Stimulated activated CD8-positive, alpha-beta memory T cell treated with anti-CD3 and anti-CD28 coated beads, Interleukin-12 subunit alpha, Interleukin-12 subunit beta, amount 100 ng/mL, for 4 hours (primary cell): ENCODE results near the gene WDR41.
"Not testable (repeated sequence)": the region's sequence is repeated elsewhere in the genome, so short reads cannot be mapped to it uniquely, and the experiment has no call there.

Experiments used
- DNase-seq: peaks from one replicate; pipeline ENCODE4 v3.0.0-alpha.2; 2020; ENCODE audit warnings: low read depth

Gene WDR41, protein sequence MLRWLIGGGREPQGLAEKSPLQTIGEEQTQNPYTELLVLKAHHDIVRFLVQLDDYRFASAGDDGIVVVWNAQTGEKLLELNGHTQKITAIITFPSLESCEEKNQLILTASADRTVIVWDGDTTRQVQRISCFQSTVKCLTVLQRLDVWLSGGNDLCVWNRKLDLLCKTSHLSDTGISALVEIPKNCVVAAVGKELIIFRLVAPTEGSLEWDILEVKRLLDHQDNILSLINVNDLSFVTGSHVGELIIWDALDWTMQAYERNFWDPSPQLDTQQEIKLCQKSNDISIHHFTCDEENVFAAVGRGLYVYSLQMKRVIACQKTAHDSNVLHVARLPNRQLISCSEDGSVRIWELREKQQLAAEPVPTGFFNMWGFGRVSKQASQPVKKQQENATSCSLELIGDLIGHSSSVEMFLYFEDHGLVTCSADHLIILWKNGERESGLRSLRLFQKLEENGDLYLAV

DNA sequence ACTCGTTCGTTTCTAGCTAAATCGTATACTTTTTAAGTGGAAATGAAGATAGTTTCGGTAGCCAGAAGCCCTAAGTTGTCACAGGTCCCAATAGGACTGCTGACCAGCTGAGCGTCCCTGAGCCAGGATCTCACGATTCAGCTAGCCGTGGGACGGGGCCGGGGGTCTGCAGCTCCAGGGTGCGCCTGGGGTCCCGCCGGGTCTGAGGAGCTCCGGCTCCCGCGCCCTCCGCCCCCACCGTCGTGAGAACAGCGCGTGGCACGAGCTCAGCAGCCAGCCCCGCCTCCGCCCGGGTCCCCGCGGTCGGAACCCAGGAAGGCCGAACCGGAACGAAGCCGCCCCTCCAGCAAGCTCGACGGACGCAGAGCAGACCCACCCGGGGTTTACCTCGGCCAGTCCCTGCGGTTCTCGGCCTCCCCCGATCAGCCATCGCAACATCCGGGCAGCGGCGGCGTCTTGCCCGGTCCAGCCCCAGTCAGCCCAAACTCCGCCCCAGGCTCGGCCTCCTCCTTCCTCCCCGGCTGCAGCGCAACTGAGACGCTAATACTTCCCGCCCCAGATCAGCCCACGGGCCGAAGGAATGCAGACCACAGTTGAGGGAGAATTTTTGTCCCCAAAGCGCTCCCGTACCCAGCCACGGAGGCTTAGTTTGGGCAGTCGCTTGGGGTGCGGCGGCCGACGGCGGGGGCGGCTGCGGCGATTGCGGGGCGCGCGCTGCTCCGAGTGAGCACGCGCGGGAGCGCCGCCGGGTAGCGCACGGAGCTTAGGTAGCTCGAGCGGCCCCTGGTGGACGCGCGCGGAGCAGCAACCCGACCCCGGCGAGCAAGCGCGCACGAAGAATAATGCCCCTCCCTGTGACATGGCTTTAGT is at the start of gene WDR41:
Gene WDR41 (minus strand): TSS at position 534 of the 870 bp plus-strand sequence. CDS start 96 bp downstream, at position 438.
- DNase-seq: peak; percentile 75

DNA sequence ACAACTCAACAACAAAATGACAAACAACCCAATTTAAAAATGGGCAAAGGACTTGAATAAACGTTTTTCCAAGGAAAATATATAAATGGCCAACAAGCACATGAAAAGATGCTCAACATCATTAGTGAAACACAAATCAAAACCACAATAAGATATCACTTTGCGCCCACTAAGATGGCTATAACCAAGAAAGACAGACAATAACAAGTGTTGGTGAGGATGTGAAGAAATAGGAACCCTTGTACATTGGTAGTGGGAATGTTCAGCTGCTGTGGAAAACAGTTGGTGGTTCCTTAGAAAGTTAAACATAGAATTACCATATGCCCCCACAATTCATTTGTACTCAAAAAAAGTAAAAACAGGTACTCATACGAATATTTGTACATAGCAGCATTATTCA is 39.2 kb upstream of the WDR41 start:
- no peak for DNase-seq

DNA sequence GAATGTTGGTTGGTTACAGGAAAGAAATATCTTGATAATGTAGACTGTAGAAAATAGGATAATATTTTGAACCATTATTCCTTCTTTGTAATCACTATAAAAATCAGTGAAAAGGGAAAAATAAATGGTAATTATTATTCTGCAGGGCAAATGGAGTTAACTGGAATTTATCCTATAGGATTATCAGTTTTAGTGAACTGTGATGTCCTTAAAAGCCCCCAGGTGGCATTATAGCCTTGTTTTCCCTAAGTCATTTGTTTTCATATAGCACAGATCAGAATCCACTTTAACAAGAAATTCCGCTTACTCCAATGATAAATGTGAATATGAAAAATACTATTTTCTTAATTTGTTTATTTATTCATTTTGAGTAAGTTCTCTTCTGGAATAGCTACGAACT is 26.2 kb upstream of the WDR41 start:
- no peak for DNase-seq

DNA sequence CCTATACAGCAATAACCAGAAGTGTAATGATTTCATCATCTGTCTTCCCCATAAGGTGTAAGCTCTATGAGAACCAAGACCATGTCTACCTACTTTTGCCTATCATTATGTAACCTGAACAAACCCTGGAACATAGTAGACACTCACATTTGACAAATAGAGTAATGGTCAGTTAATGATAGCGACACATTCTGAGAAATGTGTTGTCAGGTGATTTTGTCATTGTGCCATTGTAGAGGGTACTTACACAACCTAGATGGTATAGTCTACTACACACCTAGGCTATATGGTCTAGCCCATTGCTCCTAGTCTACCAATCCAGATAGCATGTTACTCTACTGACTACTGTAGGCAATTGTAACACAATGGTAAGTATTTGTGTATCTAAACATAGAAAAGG is 22.3 kb upstream of the WDR41 start:
- no peak for DNase-seq

DNA sequence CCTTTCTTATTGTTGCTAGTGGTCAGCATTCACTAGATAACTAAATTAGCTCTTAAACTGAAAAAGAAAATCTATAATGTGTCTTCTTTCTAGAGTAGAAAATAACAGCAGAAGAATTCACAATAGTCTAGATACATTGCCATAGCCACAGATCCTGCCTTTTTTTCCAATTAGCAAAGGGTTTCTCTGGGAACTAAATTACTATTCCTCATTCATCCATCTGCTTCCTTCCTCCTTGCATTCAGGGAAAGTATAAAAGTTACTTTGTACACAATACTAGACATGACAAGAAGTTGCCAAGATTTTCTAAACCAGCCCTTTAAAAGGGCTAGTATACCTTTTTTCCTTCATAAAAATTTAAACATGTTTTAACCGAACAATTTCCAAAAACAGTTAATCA is 21.2 kb upstream of the WDR41 start:
- DNase-seq: no peak

DNA sequence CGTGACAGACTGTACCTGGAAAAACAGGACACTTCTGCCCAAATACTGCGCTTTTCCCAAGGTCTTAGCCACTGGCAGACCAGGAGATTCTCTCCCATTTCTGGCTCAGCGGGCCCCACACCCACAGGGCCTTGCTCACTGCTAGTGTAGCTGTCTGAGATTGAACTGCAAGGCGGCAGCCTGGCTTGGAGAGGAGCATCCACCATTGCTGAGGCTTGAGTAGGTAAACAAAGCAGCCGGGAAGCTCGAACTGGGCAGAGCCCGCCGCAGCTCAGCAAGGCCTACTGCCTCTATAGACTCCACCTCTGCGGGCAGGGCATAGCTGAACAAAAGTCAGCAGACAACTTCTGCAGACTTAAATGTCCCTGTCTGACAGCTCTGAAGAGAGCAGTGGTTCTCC is 9.0 kb upstream of the WDR41 start:
- DNase-seq: not testable (repeated sequence)

DNA sequence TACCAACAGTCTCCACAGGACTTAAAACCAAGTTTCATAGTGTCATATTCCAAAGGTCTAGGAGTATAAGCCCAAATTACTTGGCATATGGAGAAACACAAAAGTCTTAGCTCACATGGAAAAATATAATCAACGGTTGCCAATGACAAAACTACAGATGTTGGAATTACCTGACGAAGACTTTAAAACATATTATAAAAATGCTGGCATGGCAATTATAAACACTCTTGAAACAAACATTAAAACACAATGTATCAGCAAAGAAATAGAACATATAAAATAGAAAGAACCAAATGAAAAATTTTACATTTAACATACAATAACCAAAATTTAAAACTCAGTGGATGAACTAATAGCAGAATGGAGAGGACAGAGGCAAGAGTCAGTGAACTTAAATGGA is 7.9 kb upstream of the WDR41 start:
- no peak for DNase-seq

DNA sequence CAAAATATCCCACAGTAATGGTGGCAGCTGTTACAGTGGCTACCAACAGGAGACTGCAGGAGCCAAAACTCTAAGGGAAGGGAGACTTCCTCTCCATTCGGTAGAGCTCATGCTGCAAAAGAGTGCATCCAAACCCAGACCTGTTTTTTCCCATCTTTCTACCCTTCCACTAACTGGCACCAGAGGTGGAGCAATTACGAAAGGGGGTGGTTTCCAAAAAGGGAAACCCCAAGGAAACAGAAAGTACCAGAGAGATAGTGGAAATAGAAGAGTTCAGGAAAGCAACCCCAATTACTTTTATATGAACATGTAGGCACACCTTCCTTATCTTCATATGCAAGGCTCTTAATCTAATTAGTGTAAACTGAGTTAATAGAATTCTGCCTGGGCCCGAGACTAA is 7.3 kb upstream of the WDR41 start:
- no peak for DNase-seq

DNA sequence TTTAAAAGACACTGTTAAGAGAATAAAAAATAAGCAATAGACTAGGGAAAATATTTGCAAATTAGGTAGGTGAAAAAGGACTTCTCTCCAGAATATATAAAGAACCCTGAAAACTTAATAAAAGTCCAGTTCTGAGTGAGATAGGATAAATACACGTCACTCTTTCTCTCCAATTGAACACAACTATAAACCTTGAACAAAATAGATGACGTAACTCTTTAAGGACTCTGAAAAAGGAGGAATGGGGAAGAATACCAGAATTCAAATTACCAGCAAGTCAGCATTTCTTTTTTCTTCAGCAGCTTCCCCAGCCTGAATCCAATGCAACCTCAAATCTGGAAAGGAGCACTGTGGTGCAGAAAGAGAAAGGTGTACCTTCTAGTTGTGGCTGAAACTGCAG is 6.8 kb upstream of the WDR41 start:
- DNase-seq: no peak

DNA sequence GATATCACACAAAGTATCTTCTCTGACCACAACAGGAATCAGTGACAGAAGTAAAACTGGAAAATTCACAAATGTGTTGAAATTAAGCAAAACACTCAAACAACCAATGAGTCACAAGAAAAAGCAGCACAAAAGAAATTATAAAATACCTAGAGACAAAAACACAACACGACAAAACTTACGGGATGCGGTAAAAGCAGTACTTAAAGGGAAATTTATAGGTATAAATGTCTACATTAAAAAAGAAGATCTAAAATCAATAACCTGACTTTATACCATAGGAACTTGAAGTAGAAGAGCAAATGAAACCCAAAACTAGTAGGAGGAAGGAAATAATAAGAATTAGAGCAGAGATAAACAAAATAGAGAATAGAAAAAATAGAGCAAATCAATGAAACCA is 2.8 kb upstream of the WDR41 start:
- no peak for DNase-seq

DNA sequence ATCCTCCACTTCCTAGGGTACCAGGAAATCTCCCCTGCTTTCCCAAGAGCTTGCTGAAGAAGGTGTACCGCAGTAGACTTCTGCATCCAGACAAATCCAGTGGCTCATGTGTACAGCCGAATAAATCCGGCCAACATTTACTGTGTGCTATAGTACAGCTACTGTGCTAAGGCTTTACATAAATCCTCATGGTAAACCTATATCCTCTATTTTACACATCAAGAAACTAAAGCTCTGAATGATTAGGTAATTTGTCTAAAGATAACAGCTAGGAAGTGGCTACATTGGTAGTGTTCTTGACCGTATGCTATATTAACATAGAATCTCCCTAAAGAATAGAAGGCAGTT is 511 bp upstream of the WDR41 start:
- no peak for DNase-seq

DNA sequence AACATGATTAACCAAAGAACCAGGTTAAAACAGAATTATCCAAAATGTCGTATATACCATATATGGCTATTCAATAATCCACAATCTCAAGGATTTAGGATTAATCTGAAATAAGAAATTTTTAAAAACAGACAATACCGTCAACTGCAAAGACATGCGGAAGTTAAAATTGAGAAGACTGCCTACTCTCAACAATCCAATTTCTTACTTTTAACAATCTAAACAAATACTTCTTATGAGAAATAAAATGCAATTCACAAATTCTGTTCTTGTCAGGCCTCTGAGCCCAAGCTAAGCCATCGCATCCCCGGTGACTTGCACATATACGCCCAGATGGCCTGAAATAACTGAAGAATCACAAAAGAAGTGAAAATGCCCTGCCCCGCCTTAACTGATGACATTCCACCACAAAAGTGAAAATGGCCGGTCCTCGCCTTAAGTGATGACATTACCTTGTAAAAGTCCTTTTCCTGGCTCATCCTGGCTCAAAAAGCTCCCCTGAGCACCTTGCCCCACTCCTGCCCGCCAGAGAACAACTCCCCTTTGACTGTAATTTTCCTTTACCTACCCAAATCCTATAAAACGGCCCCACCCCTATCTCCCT is 1.3 kb downstream of the WDR41 start:
- DNase-seq: not testable (repeated sequence)

DNA sequence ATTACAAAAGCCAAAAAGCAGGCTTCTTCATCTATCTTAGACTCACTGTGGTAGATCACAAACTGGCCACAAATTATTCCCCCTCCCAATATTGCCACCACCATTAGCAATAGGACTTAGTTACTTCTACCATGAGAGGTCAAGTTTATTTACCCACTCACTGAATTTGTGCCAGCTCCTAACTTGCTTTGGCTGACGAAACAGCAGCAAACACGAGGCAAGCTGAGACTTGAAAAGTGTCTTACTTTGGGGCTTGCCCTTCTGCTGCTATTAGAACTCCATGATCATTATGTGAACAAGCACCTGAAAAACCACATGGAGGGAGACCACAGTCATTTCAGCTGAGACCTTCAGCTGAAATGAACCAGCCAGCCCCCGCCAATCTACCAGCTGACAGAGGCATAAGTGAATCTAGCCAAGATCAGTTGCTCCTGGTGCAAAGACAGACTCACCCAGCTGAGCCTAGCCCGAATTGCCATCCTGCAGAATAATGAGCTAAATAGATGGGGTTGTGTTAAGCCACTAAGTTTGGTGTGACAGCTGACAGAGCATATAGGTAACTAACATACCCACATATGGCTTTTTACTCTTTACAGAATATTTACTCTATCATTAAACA is 5.7 kb downstream of the WDR41 start:
- DNase-seq: no peak

DNA sequence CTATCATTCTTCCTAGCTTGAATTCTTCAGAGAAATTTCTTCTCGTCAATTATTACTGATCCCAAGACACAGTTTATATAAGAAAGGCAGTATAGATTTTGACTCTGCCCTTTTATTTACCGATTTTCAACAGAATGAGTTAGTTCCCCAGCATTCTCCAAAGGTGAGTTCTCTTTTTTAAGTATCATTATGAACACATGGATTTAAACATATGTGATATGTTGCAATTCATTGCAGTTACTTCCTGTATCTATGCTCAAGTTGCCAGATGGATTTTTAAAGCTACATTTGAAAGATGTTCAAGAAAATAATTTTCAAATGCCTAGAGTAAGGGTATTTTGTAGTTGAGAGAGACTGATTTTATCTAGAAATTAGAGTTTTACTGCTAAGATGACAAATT is 8.4 kb downstream of the WDR41 start:
- DNase-seq: no peak

DNA sequence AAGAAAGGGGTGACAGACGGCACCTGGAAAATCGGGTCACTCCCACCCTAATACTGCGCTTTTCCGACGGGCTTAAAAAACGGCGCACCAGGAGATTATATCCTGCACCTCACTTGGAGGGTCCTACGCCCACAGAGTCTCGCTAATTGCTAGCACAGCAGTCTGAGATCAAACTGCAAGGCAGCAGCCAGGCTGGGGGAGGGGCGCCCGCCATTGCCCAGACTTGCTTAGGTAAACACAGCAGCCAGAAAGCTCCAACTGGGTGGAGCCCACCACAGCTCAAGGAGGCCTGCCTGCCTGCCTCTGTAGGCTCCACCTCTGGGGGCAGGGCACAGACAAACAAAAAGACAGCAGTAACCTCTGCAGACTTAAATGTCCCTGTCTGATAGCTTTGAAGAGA is 17.1 kb downstream of the WDR41 start:
- not testable (repeated sequence) for DNase-seq

DNA sequence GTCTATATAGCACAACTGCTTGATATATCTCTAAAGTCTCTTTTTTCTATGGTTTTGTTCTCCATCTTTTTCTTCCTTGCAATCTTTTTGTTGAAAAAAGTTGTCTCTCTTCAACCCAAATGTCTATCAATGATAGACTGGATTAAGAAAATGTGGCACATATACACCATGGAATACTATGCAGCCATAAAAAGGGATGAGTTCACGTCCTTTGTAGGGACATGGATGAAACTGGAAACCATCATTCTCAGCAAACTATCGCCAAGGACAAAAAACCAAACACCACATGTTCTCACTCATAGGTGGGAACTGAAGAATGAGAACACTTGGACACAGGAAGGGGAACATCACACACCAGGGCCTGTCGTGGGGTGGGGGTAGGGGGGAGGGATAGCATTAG is 23.2 kb downstream of the WDR41 start:
- not testable (repeated sequence) for DNase-seq

DNA sequence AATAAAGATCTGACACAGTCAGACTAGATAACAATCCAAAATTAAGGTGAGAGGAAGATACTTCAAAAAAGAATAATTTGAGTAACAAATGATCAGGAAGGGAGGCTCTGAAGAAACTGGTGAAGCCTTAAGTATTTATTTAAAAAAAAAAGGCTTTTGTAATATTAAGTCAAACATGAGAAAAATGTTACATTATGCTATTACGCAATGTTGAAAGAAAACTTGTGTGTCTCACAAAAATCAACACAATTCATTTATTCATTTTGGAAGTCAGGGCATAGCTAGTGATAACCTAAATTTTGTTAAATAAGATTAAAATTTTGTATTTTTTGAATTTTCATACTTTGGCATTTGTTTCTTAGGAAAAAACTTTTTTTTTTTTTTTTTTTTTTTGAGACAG is 28.2 kb downstream of the WDR41 start:
- no peak for DNase-seq

DNA sequence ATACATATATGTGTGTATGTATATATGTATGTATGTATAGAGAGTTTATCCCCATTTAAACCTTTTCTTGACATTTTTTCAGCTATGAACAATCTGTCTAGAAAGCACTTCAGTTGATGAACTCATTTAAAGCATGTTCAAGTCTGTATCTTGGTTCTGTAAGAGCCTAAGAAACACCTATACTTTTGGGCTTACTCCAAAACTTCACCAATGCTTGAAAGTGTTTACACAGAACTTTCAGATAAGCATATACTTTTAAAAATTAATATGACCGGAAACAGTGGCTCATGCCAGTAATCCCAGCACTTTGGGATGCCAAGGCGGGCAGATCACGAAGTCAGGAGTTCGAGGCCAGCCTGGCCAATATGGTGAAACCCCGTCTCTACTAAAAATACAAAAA is 30.8 kb downstream of the WDR41 start:
- no peak for DNase-seq

DNA sequence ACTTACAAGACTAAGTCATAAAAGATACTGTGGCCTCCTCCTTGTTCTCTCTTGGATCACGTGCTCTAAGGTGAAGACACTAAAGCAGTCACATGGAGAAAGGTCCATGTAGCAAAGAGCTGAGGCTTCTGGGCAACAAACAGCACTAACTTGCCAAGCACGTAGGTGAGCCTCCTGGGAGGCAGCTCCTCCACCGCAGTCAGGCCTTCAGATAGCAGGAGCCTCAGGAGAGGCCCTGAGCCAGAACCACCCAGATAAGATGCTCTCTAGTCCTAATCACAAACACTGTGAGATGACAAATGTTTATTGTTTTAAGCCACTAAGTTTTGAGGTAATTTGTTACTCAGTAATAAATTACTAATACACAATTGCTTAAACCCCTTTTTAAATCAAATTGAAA is 38.0 kb downstream of the WDR41 start:
- DNase-seq: no peak

DNA sequence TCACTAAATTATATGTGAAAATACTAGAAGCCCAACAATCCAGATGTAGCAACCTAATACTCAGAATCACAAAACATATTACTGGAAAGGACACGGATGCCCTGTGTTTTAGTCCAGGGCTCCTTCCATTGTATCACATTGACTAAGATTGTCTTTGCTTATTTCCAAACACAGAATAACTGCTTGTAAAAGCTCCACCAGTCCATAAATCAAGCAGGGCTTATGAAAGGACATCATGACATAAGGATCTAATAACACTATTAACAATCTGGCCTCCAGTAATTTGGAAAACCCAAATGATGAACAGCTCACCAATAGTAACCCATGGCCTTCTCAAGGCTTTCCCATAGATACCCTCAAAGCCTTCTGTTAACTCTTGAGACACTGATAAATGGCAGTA is 39.8 kb downstream of the WDR41 start:
- DNase-seq: no peak

DNA sequence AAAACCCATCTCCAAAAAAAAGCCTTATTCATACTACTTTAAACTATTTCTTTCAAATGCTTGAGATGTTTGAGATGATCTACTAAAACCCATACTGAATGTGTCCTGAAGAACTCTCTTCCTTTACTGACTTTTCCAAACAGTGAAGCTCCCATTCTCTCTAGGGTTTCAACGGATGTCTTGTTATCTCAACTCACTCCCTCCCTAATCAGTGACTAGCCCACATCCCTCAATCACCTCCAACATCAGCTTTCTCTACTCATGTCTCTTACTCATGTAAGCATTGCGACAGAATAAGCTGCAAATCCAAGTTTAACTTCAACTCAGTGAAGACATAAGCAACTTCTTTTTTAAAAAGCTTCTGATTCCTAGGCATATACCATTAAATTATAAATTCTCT is 42.1 kb downstream of the WDR41 start:
- no peak for DNase-seq

DNA sequence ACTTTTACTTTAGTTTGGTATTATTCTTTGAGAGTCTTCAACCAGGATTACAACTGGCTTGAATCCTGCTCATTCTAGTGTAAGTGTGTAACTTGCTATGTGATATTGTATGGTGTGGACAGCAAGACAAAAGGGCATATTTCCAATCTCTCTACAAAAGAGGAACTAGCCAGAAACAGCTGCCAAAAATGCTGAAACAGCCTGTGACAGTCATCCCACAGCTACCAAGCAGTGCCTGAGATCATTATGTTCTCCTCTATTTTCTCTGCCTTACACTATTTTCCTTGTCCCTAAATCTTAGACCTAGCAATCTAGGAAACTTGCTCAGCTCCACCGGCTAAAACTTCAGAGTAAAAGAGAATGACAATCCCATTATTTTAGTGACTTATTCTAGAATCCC is 42.8 kb downstream of the WDR41 start:
- DNase-seq: no peak

DNA sequence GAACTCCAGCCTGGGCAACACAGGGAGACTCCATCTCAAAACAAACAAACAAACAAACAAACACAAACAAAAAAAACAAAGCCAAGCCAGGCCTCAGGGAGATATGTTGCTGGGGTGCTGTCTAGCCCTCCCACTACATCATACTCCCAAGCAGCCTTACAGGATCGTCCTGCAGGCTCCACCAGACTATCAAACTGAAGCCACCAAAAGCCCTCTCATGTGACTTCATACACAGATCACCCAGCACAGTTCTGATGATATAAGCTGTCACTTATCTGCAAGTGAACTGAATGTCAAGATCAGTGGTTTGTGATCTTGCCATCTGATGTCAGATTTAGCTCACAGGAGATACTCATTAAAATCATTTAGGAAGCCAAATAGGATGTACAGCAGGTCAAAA is 43.3 kb downstream of the WDR41 start:
- no peak for DNase-seq
